GM12878 (cell line): ENCODE data around the gene BRICD5. TPM values are rescaled to one million over a fixed set of nuclear protein-coding genes. Genes with fewer than 3 reads are reported as not detected.

Source experiments
- ATAC-seq: fragments of 200-7000 bp; cut with Tn5 transposase; 3 replicates; pipeline ENCODE4 v1.9.1; 2020; ENCODE audit warnings: mild to moderate bottlenecking, moderate library complexity
- BruUV-seq: library from RNA; stranded (reverse); fragments of 400-500 nt; replicated peaks from 2 replicates; lab custom pipeline; 2021; lab: Mats Ljungman, UMichigan
- CTCF ChIA-PET: fragments of 300-600 bp; sonication (Branson Sonifier 250); formaldehyde crosslinking; extraction: SDS; loops from one replicate; lab custom pipeline; 2021; ENCODE audit warnings: inconsistent platforms; lab: Yijun Ruan, JAX
- POLR2A ChIA-PET: fragments of 350-600 bp; formaldehyde crosslinking; extraction: SDS; loops from one replicate; lab custom pipeline; 2021; ENCODE audit warnings: inconsistent platforms; lab: Charles Lee
- RAD21 ChIA-PET: fragments of 300-600 bp; sonication (Branson Sonifier 250); formaldehyde crosslinking; loops from one replicate; lab custom pipeline; 2023; ENCODE audit warnings: antibody characterized with exemption; ENCODE audit not compliant: unreplicated experiment; lab: Charles Lee
- SMC1A ChIA-PET: fragments of 300-600 bp; sonication (Branson Sonifier 250); formaldehyde crosslinking; loops from one replicate; lab custom pipeline; 2023; ENCODE audit not compliant: unreplicated experiment, uncharacterized antibody; lab: Charles Lee
- DNase-seq: peaks from one replicate; pipeline ENCODE4 v3.0.0-alpha.2; 2011; ENCODE audit warnings: low read depth, low spot score
- FAIRE-seq: peaks from 3 replicates; lab custom pipeline; 2011; peaks lifted over from hg19 to GRCh38; lab: Jason Lieb, UNC
- H2AFZ ChIP-seq: 2 replicates; pipeline ENCODE4 v1.6.0; 2011; ENCODE audit warnings: low read depth, low read length, control low read depth; ENCODE audit not compliant: control insufficient read depth
- H3K27ac ChIP-seq: 2 replicates; pipeline ENCODE4 v1.5.1; 2011; ENCODE audit warnings: control low read depth; ENCODE audit not compliant: control insufficient read depth, insufficient read depth
- H3K27me3 ChIP-seq, 2 experiments: replicated peaks in 1 of 2; 2 replicates each; pipeline versions ENCODE4 v1.6.0 to v1.6.1; 2011; ENCODE audit warnings: low read length in 1 of 2; ENCODE audit not compliant: control insufficient read depth in 2 of 2, insufficient read depth in 2 of 2
- H3K36me3 ChIP-seq, 2 experiments: 2 replicates each; pipeline ENCODE4 v1.5.1; 2011; ENCODE audit warnings: low read length in 1 of 2; ENCODE audit not compliant: control insufficient read depth in 2 of 2, insufficient read depth in 2 of 2
- H3K4me1 ChIP-seq: 2 replicates; pipeline ENCODE4 v1.6.1; 2011; ENCODE audit warnings: mild to moderate bottlenecking, low read length, moderate library complexity, mixed read lengths; ENCODE audit not compliant: control insufficient read depth, insufficient read depth
- H3K4me2 ChIP-seq: 2 replicates; pipeline ENCODE4 v1.6.0; 2011; ENCODE audit warnings: control low read depth; ENCODE audit not compliant: control insufficient read depth, insufficient read depth
- H3K4me3 ChIP-seq: fragments of 200-600 bp; sonication (generic); 2 replicates; pipeline ENCODE4 v1.5.1; 2016
- H3K79me2 ChIP-seq: 2 replicates; pipeline ENCODE4 v1.6.0; 2011; ENCODE audit warnings: low read length; ENCODE audit not compliant: control insufficient read depth, insufficient read depth
- H3K9ac ChIP-seq: 2 replicates; pipeline ENCODE4 v1.8.0; 2011; ENCODE audit warnings: low read length, control low read depth, mixed read lengths; ENCODE audit not compliant: control insufficient read depth, insufficient read depth
- H3K9me3 ChIP-seq: replicated peaks from 3 replicates; pipeline ENCODE4 v1.5.1; 2011; ENCODE audit warnings: mild to moderate bottlenecking, low read length; ENCODE audit not compliant: control insufficient read depth, insufficient read depth
- H4K20me1 ChIP-seq: 2 replicates; pipeline ENCODE4 v1.6.0; 2011; ENCODE audit not compliant: control insufficient read depth, insufficient read depth
- ATF2 ChIP-seq: IDR thresholded peaks from 2 replicates; pipeline ENCODE4 v1.6.1; 2012; ENCODE audit warnings: low read length, inconsistent platforms
- ATF7 ChIP-seq: fragments of 450-650 bp; IDR thresholded peaks from 2 replicates; pipeline ENCODE4 v1.6.1; 2016; ENCODE audit warnings: low read depth, mild to moderate bottlenecking
- BMI1 ChIP-seq: fragments of 450-650 bp; IDR thresholded peaks from 2 replicates; pipeline ENCODE4 v1.6.1; 2016; ENCODE audit warnings: mild to moderate bottlenecking, moderate library complexity, borderline replicate concordance
- CREM ChIP-seq: IDR thresholded peaks from 2 replicates; pipeline ENCODE4 v1.6.1; 2014; ENCODE audit warnings: antibody characterized with exemption, low read depth
- E2F4 ChIP-seq: IDR thresholded peaks from 2 replicates; pipeline ENCODE4 v1.6.1; 2012; ENCODE audit warnings: low read depth, low read length, improper control_type of control experiment
- EP300 ChIP-seq, 2 experiments: fragments of 150-350 bp in 1 of 2; IDR thresholded peaks; 2 replicates each; pipeline ENCODE4 v1.6.1; 2011 to 2012; ENCODE audit warnings: low read depth in 2 of 2, low read length in 2 of 2, borderline replicate concordance in 1 of 2, improper control_type of control experiment in 1 of 2, inconsistent platforms in 1 of 2; ENCODE audit not compliant: control insufficient read depth in 1 of 2
- ESRRA ChIP-seq: IDR thresholded peaks from 2 replicates; pipeline ENCODE4 v1.6.1; 2012; ENCODE audit warnings: mild to moderate bottlenecking, low read length, improper control_type of control experiment
- IKZF2 ChIP-seq, 2 experiments: fragments of 450-650 bp; IDR thresholded peaks; 2 replicates each; pipeline ENCODE4 v1.6.1; 2017; ENCODE audit warnings: mild to moderate bottlenecking in 2 of 2, moderate library complexity in 2 of 2
- NR2C1 ChIP-seq: fragments of 450-650 bp; IDR thresholded peaks from 2 replicates; pipeline ENCODE4 v1.6.1; 2017; ENCODE audit warnings: antibody characterized with exemption, mild to moderate bottlenecking, moderate library complexity
- NR2C2 ChIP-seq: IDR thresholded peaks from 2 replicates; pipeline ENCODE4 v1.6.1; 2011; ENCODE audit warnings: borderline replicate concordance, low read depth; ENCODE audit not compliant: control insufficient read depth, insufficient read length
- NR2F1 ChIP-seq: fragments of 450-650 bp; conservative IDR thresholded peaks from 2 replicates; pipeline ENCODE4 v1.6.1; 2017; ENCODE audit warnings: mild to moderate bottlenecking
- POU2F2 ChIP-seq: IDR thresholded peaks from 3 replicates; pipeline ENCODE4 v1.6.1; 2011; ENCODE audit warnings: low read depth, mild to moderate bottlenecking, low read length, borderline replicate concordance
- RAD21 ChIP-seq: IDR thresholded peaks from 2 replicates; pipeline ENCODE4 v1.6.1; 2011; ENCODE audit warnings: mild to moderate bottlenecking, low read depth, low read length, moderate library complexity; ENCODE audit not compliant: insufficient read depth
- RCOR1 ChIP-seq: conservative IDR thresholded peaks from 2 replicates; pipeline ENCODE4 v1.6.1; 2012; ENCODE audit warnings: low read depth, low read length, improper control_type of control experiment
- RELA ChIP-seq: fragments of 450-650 bp; IDR thresholded peaks from 2 replicates; pipeline ENCODE4 v1.8.0; 2014; ENCODE audit warnings: borderline replicate concordance; ENCODE audit not compliant: partially characterized antibody
- SREBF2 ChIP-seq: IDR thresholded peaks from 2 replicates; pipeline ENCODE4 v1.6.1; 2012; ENCODE audit warnings: mild to moderate bottlenecking, low read length
- STAT3 ChIP-seq: IDR thresholded peaks from 2 replicates; pipeline ENCODE4 v1.6.1; 2011; ENCODE audit warnings: low read depth, low read length, improper control_type of control experiment
- SUZ12 ChIP-seq: fragments of 200-600 bp; sonication (generic); IDR thresholded peaks from one replicate; pipeline ENCODE4 v1.6.1; 2018; ENCODE audit warnings: antibody characterized with exemption, mild to moderate bottlenecking; ENCODE audit not compliant: unreplicated experiment
- USF2 ChIP-seq: IDR thresholded peaks from 2 replicates; pipeline ENCODE4 v1.6.1; 2011; ENCODE audit warnings: low read depth, low read length, improper control_type of control experiment, borderline replicate concordance
- ZNF217 ChIP-seq: fragments of 450-650 bp; IDR thresholded peaks from 2 replicates; pipeline ENCODE4 v1.6.1; 2017; ENCODE audit warnings: antibody characterized with exemption, mild to moderate bottlenecking
- WGBS: methylation state at CpG from one replicate; pipeline ENCODE4 v1.1.6; 2016; ENCODE audit warnings: low lambda C conversion rate; ENCODE audit not compliant: insufficient replicate concordance, insufficient coverage; ENCODE audit errors: missing lambda C conversion rate; 5-methylcytosine and 5-hydroxymethylcytosine counted together
- in situ Hi-C: fragments of 300-500 bp; cut with MboI; formaldehyde crosslinking; loops from 9 replicates; pipeline ENCODE4 v1.14.3; 2018; ENCODE audit warnings: mixed read lengths
- intact Hi-C: fragments of 100-400 bp; cut with micrococcal nuclease; formaldehyde crosslinking; loops from one replicate; pipeline ENCODE4 v1.14.2; 2022; ENCODE audit not compliant: unreplicated experiment
- polyA plus RNA-seq, 11 experiments: library from polyadenylated mRNA; depleted of rRNA in 4 of 11; unstranded in 6 of 11; stranded (reverse) in 5 of 11; fragments of >200 nt; fragmentation: Nextera tagmentation in 4 of 11; fragmentation: Illumina TruSeq in 1 of 11; extraction: Ambion mirVana in 4 of 11; extraction: Trizol in 1 of 11; gene quantifications; 1 replicate in 1 of 11; 2 replicates in 10 of 11; pipeline versions ENCODE4 v1.2.1 to v1.2.3, GENCODE V29; 2011 to 2016; ENCODE audit warnings: inconsistent platforms in 2 of 11, missing spikeins in 2 of 11, low read depth in 1 of 11
- total RNA-seq, 4 experiments: library from RNA; depleted of rRNA in 3 of 4; stranded (reverse); fragments of >200 nt in 3 of 4; fragmentation: Illumina TruSeq in 1 of 4; extraction: Trizol in 1 of 4; gene quantifications; 2 replicates each; pipeline versions ENCODE4 v1.2.1 to v1.2.3, GENCODE V29; 2013 to 2021

The BRICD5 gene
- total and polyA plus RNA-seq, 10 of the 15 experiments (the other 5 are each of a cell fraction or from before 2014, with no cell fraction given) = 0.58 to 11.6 (median 1.5) TPM; not detected in 1

GRCh38 chr16:2244926-2245795 lies 34.5 kb upstream of the BRICD5 start:
- ChIA-PET RAD21 (no interaction called here), POLR2A (interaction anchor here (0.5 kb wide), 1 partner anchor 166 kb away, joined by 3 read pairs; no protein-coding TSS in a partner anchor), CTCF (interaction anchor here (0.6 kb wide), 1 partner anchor 1057 kb away, joined by 3 read pairs; no protein-coding TSS in a partner anchor), SMC1A (no interaction called here)
- Histone ChIP-seq H2AFZ (no peak overlapping the region), H3K79me2 (peaks cover 5% of the 10 kb centered on the region), H3K36me3 (peaks cover 0 to 22% of the 10 kb centered on the region in 2 experiments; a peak in 2 of 4 replicates), H3K27me3 (no peaks in the 10 kb centered on the region), H3K4me1 (peaks cover 3% of the 10 kb centered on the region; the same call in 1 of the 2 replicates), H3K9me3 (no peaks in the 10 kb centered on the region), H3K4me2 (no peak overlapping the region), H3K9ac (no peak overlapping the region), H3K27ac (no peak overlapping the region), H3K4me3 (no peak overlapping the region), H4K20me1 (no peaks in the 10 kb centered on the region)
- no peak for FAIRE-seq
- DNase-seq = no peak
- no peak for TF ChIP-seq SREBF2
- TF ChIP-seq ATF7 = no peak
- TF ChIP-seq CREM = no peak
- no peak for TF ChIP-seq ATF2
- no peak for TF ChIP-seq RAD21
- TF ChIP-seq ZNF217 = no peak
- no peak for TF ChIP-seq BMI1
- TF ChIP-seq IKZF2 (IDR thresholded peaks at IDR 0.05) = no peak
- TF ChIP-seq RELA = no peak
- no peak for TF ChIP-seq USF2
- TF ChIP-seq POU2F2 = no peak
- TF ChIP-seq EP300 (IDR thresholded peaks at IDR 0.05; ENCODE audit: borderline replicate concordance in 1 of 2, control insufficient read depth in 1 of 2, low read depth in 2 of 2, low read length in 2 of 2) = no peak
- TF ChIP-seq STAT3 = no peak
- TF ChIP-seq NR2F1 = no peak
- TF ChIP-seq NR2C2 = no peak
- no peak for TF ChIP-seq RCOR1
- TF ChIP-seq ESRRA = no peak
- TF ChIP-seq SUZ12 = no peak
- no peak for TF ChIP-seq E2F4
- TF ChIP-seq NR2C1 = no peak
- in situ Hi-C loops = no loop called here
- intact Hi-C loops = no loop called here
- 90% methylated on average over 30 of the region's 30 CpGs for WGBS
- no peak for ATAC-seq
- no TSS peak for BruUV-seq
